ENCODE results near the gene FSTL5.

Gene FSTL5

GRCh38 chr4:161988946-161989345 is 174.9 kb downstream of the FSTL5 start:
- H3K27me3 ChIP-seq (ENCODE audit: insufficient read depth, low read length, poor library complexity), result no peaks in the 10 kb centered on the region
- no peaks in the 10 kb centered on the region for H3K9me3 ChIP-seq (ENCODE audit: insufficient read depth, low read length, severe bottlenecking)
- H4K20me1 ChIP-seq (ENCODE audit: insufficient read depth, low read length), result no peaks in the 10 kb centered on the region
- TF ChIP-seq EZH2 (IDR thresholded peaks at IDR 0.05; ENCODE audit: borderline replicate concordance, low read depth, low read length, severe bottlenecking) (no peak), CTCF (IDR thresholded peaks at IDR 0.05; ENCODE audit: borderline replicate concordance, extremely low read depth, low read length, poor library complexity, severe bottlenecking) (no peak)
- no peak overlapping the region for H3K4me2 ChIP-seq (ENCODE audit: insufficient read depth, low read length)
- no peak for DNase-seq
- no peaks in the 10 kb centered on the region for H3K36me3 ChIP-seq (ENCODE audit: insufficient read depth, low read length)
- H3K27ac ChIP-seq (ENCODE audit: low read length), result no peak overlapping the region
- H3K4me3 ChIP-seq (ENCODE audit: low read depth in 1 of 2, low read length in 2 of 2), result no peak overlapping the region
- H3K79me2 ChIP-seq (ENCODE audit: insufficient read depth, low read length), result no peaks in the 10 kb centered on the region
- no peak overlapping the region for H3K9ac ChIP-seq (ENCODE audit: low read depth, low read length)
- H2AFZ ChIP-seq (ENCODE audit: low read depth, low read length), result no peak overlapping the region
- ATAC-seq (ENCODE audit: insufficient read depth, low read depth), result no peak
- no peaks in the 10 kb centered on the region for H3K4me1 ChIP-seq (ENCODE audit: insufficient read depth, low read length)

- no peak overlapping the region for H3K27ac ChIP-seq (ENCODE audit: low read length)
- H3K9me3 ChIP-seq (ENCODE audit: insufficient read depth, low read length, severe bottlenecking), result no peaks in the 10 kb centered on the region
- DNase-seq, result no peak
- no peak overlapping the region for H3K9ac ChIP-seq (ENCODE audit: low read depth, low read length)
- H3K4me2 ChIP-seq (ENCODE audit: insufficient read depth, low read length), result no peak overlapping the region
- H4K20me1 ChIP-seq (ENCODE audit: insufficient read depth, low read length), result no peaks in the 10 kb centered on the region
- no peak overlapping the region for H2AFZ ChIP-seq (ENCODE audit: low read depth, low read length)
- no peaks in the 10 kb centered on the region for H3K27me3 ChIP-seq (ENCODE audit: insufficient read depth, low read length, poor library complexity)
- no peaks in the 10 kb centered on the region for H3K79me2 ChIP-seq (ENCODE audit: insufficient read depth, low read length)
- H3K36me3 ChIP-seq (ENCODE audit: insufficient read depth, low read length), result no peaks in the 10 kb centered on the region
- H3K4me3 ChIP-seq (ENCODE audit: low read depth in 1 of 2, low read length in 2 of 2), result no peak overlapping the region
- ATAC-seq (ENCODE audit: insufficient read depth, low read depth), result no peak
- TF ChIP-seq EZH2 (IDR thresholded peaks at IDR 0.05; ENCODE audit: borderline replicate concordance, low read depth, low read length, severe bottlenecking), result no peak
- TF ChIP-seq CTCF (IDR thresholded peaks at IDR 0.05; ENCODE audit: borderline replicate concordance, extremely low read depth, low read length, poor library complexity, severe bottlenecking), result no peak
- no peaks in the 10 kb centered on the region for H3K4me1 ChIP-seq (ENCODE audit: insufficient read depth, low read length)
These were observed 176.2 kb downstream of the FSTL5 start for GRCh38 chr4:161987611-161988010.

- Histone ChIP-seq H3K27me3 (ENCODE audit: insufficient read depth, low read length, poor library complexity) (no peaks in the 10 kb centered on the region), H3K9ac (ENCODE audit: low read depth, low read length) (no peak overlapping the region), H3K9me3 (ENCODE audit: insufficient read depth, low read length, severe bottlenecking) (no peaks in the 10 kb centered on the region), H3K4me3 (ENCODE audit: low read depth in 1 of 2, low read length in 2 of 2) (no peak overlapping the region), H3K79me2 (ENCODE audit: insufficient read depth, low read length) (no peaks in the 10 kb centered on the region), H3K4me1 (ENCODE audit: insufficient read depth, low read length) (no peaks in the 10 kb centered on the region), H3K4me2 (ENCODE audit: insufficient read depth, low read length) (no peak overlapping the region), H3K36me3 (ENCODE audit: insufficient read depth, low read length) (no peaks in the 10 kb centered on the region), H3K27ac (ENCODE audit: low read length) (no peak overlapping the region), H4K20me1 (ENCODE audit: insufficient read depth, low read length) (no peaks in the 10 kb centered on the region), H2AFZ (ENCODE audit: low read depth, low read length) (no peak overlapping the region)
- TF ChIP-seq CTCF (IDR thresholded peaks at IDR 0.05; ENCODE audit: borderline replicate concordance, extremely low read depth, low read length, poor library complexity, severe bottlenecking) (no peak), EZH2 (IDR thresholded peaks at IDR 0.05; ENCODE audit: borderline replicate concordance, low read depth, low read length, severe bottlenecking) (no peak)
- ATAC-seq (ENCODE audit: insufficient read depth, low read depth), result no peak
- DNase-seq, result no peak
These were observed 211.4 kb downstream of the FSTL5 start for GRCh38 chr4:161952382-161952781.

All from DND-41 (cell line).